Neural progenitor cell (in vitro differentiated cells): ENCODE measurements around the gene RGS14.
"Not testable (repeated sequence)": the region's sequence is repeated elsewhere in the genome, so short reads cannot be mapped to it uniquely, and the experiment has no call there.

ENCODE experiments used
- CTCF ChIP-seq: fragments of 200-600 bp; sonication (generic); IDR thresholded peaks from 2 replicates; pipeline ENCODE4 v1.5.1; 2017; ENCODE audit warnings: antibody characterized with exemption, mild to moderate bottlenecking
- EZH2 ChIP-seq: fragments of 200-600 bp; sonication (generic); IDR thresholded peaks from 2 replicates; pipeline ENCODE4 v1.6.1; 2017; ENCODE audit warnings: antibody characterized with exemption, mild to moderate bottlenecking, moderate library complexity
- EZH2phosphoT487 ChIP-seq: fragments of 200-600 bp; sonication (generic); IDR thresholded peaks from 2 replicates; pipeline ENCODE4 v1.6.1; 2017; ENCODE audit warnings: antibody characterized with exemption

- not testable (repeated sequence) for TF ChIP-seq CTCF, EZH2phosphoT487, EZH2
Observed at GRCh38 chr5:177417081-177417480, 59.4 kb downstream of the RGS14 start.
